Caco-2 (cell line): Measurements from ENCODE around the gene ETV6. TPM values are rescaled to one million over a fixed set of nuclear protein-coding genes. Genes with fewer than 3 reads are reported as not detected.
A peak's percentile ranks its signal among the peaks of the same experiment; 100 is the strongest.

Experiments
- BruUV-seq: library from RNA; stranded (reverse); fragments of 400-500 nt; replicated peaks from 2 replicates; lab custom pipeline; 2021; lab: Mats Ljungman, UMichigan
- CTCF ChIA-PET: fragments of 300-600 bp; sonication (Branson Sonifier 250); formaldehyde crosslinking; loops from one replicate; lab custom pipeline; 2022; ENCODE audit warnings: antibody characterized with exemption; lab: Charles Lee
- POLR2A ChIA-PET: fragments of 300-600 bp; sonication (Branson Sonifier 250); formaldehyde crosslinking; loops from one replicate; lab custom pipeline; 2022; ENCODE audit warnings: antibody characterized with exemption; lab: Charles Lee
- DNase-seq, 2 experiments: peaks; one replicate each; pipeline versions ENCODE4 v3.0.0 to v3.0.0-alpha.2; 2020 to 2022
- H3K27me3 ChIP-seq: replicated peaks from 2 replicates; pipeline ENCODE4 v1.6.0; 2011; ENCODE audit warnings: low read length; ENCODE audit not compliant: control insufficient read depth, insufficient read depth
- H3K36me3 ChIP-seq: 2 replicates; pipeline ENCODE4 v1.5.1; 2011; ENCODE audit warnings: low read length; ENCODE audit not compliant: control insufficient read depth, insufficient read depth
- H3K4me1 ChIP-seq: fragments of 250-450 bp; sonication (Bioruptor Pico); 2 replicates; pipeline ENCODE4 v1.5.1; 2020; ENCODE audit warnings: mild to moderate bottlenecking
- H3K4me3 ChIP-seq: 2 replicates; pipeline ENCODE4 v1.5.1; 2011; ENCODE audit warnings: low read depth, mild to moderate bottlenecking, control low read depth, low read length
- H3K9me3 ChIP-seq: fragments of 250-450 bp; sonication (Bioruptor Pico); 2 replicates; pipeline ENCODE4 v1.5.1; 2020; ENCODE audit warnings: mild to moderate bottlenecking, moderate library complexity
- H3K27ac Mint-ChIP-seq: one replicate; pipeline ENCODE4 v1.8.0; 2022; ENCODE audit warnings: mixed read lengths; ENCODE audit not compliant: unreplicated experiment
- H3K27me3 Mint-ChIP-seq: one replicate; pipeline ENCODE4 v1.8.0; 2022; ENCODE audit warnings: mixed read lengths; ENCODE audit not compliant: insufficient read depth, unreplicated experiment
- H3K36me3 Mint-ChIP-seq: one replicate; pipeline ENCODE4 v1.8.0; 2022; ENCODE audit warnings: mild to moderate bottlenecking, mixed read lengths; ENCODE audit not compliant: insufficient read depth, unreplicated experiment
- H3K4me1 Mint-ChIP-seq: one replicate; pipeline ENCODE4 v1.8.0; 2022; ENCODE audit warnings: low read depth, mixed read lengths; ENCODE audit not compliant: unreplicated experiment
- H3K4me3 Mint-ChIP-seq: one replicate; pipeline ENCODE4 v1.8.0; 2022; ENCODE audit warnings: mild to moderate bottlenecking, moderate library complexity, mixed read lengths; ENCODE audit not compliant: unreplicated experiment
- H3K9me3 Mint-ChIP-seq: one replicate; pipeline ENCODE4 v1.8.0; 2022; ENCODE audit warnings: mixed read lengths; ENCODE audit not compliant: unreplicated experiment
- CTCF ChIP-seq, 2 experiments: fragments of 200-600 bp in 1 of 2; IDR thresholded peaks; 1 replicate in 1 of 2; 2 replicates in 1 of 2; pipeline versions ENCODE4 v1.5.1 to v1.8.0; 2011 to 2022; ENCODE audit warnings: antibody characterized with exemption in 1 of 2, control low read depth in 1 of 2, inconsistent platforms in 1 of 2, low read depth in 1 of 2, low read length in 1 of 2, mild to moderate bottlenecking in 1 of 2, moderate library complexity in 1 of 2; ENCODE audit not compliant: insufficient read depth in 1 of 2, severe bottlenecking in 1 of 2, unreplicated experiment in 1 of 2
- intact Hi-C: fragments of 100-400 bp; cut with micrococcal nuclease; formaldehyde crosslinking; loops from one replicate; pipeline ENCODE4 v1.10.0; 2022; ENCODE audit not compliant: unreplicated experiment
- total RNA-seq: library from RNA; stranded (reverse); gene quantifications from 2 replicates; pipeline ENCODE4 v1.2.3, GENCODE V29; 2022

The ETV6 gene
- total RNA-seq, 1 experiment from 2014 or later, result 15.6 TPM

GRCh38 chr12:11650286-11651281, 1.1 kb downstream of the ETV6 start:
- CTCF ChIA-PET, result no interaction called here

GRCh38 chr12:11651381-11651780, 1.9 kb downstream of the ETV6 start:
- peak overlapping the region; percentile 84 for H3K4me3 Mint-ChIP-seq
- H3K4me1 ChIP-seq, result peaks cover 7% of the 10 kb centered on the region; the same call in 1 of the 2 replicates
- no TSS peak for BruUV-seq
- H3K27me3 Mint-ChIP-seq, result no peaks in the 10 kb centered on the region
- H3K27ac Mint-ChIP-seq, result peak overlapping the region; percentile 87
- no peak for TF ChIP-seq CTCF (IDR thresholded peaks at IDR 0.05; ENCODE audit: insufficient read depth in 1 of 2, low read depth in 1 of 2, low read length in 1 of 2, severe bottlenecking in 1 of 2, unreplicated experiment in 1 of 2)
- DNase-seq, result no peak
- POLR2A ChIA-PET, result no interaction called here
- H3K9me3 ChIP-seq, result no peaks in the 10 kb centered on the region
- H3K9me3 Mint-ChIP-seq, result no peaks in the 10 kb centered on the region
- no peaks in the 10 kb centered on the region for H3K36me3 ChIP-seq
- H3K4me1 Mint-ChIP-seq, result peaks cover 10% of the 10 kb centered on the region
- no peak overlapping the region for H3K4me3 ChIP-seq
- CTCF ChIA-PET, result no interaction called here
- intact Hi-C loops, result loop anchor here (5.0 kb wide), 1 partner anchor 241 kb away; no protein-coding TSS in a partner anchor
- no peaks in the 10 kb centered on the region for H3K27me3 ChIP-seq
- no peaks in the 10 kb centered on the region for H3K36me3 Mint-ChIP-seq

More at GRCh38 chr12:11650286-11651281, 1.1 kb downstream of the ETV6 start:
- H3K36me3 Mint-ChIP-seq, result no peaks in the 10 kb centered on the region
- intact Hi-C loops, result loop anchor here (5.0 kb wide), 1 partner anchor 242 kb away; no protein-coding TSS in a partner anchor
- POLR2A ChIA-PET, result no interaction called here
- no peak for TF ChIP-seq CTCF (IDR thresholded peaks at IDR 0.05; ENCODE audit: insufficient read depth in 1 of 2, low read depth in 1 of 2, low read length in 1 of 2, severe bottlenecking in 1 of 2, unreplicated experiment in 1 of 2)
- no peaks in the 10 kb centered on the region for H3K36me3 ChIP-seq
- H3K27me3 Mint-ChIP-seq, result no peaks in the 10 kb centered on the region
- peaks cover 10% of the 10 kb centered on the region for H3K4me1 Mint-ChIP-seq
- H3K27me3 ChIP-seq, result no peaks in the 10 kb centered on the region
- H3K4me1 ChIP-seq, result peaks cover 7% of the 10 kb centered on the region; the same call in 1 of the 2 replicates
- TSS peak; percentile 44 for BruUV-seq
- peak overlapping the region; percentile 79 for H3K4me3 ChIP-seq
- no peaks in the 10 kb centered on the region for H3K9me3 Mint-ChIP-seq
- 0 out of 2 replicates have a peak, but pooled peaks cover under 1% of the 10 kb centered on the region for H3K9me3 ChIP-seq
- H3K4me3 Mint-ChIP-seq, result peak overlapping the region; percentile 84
- H3K27ac Mint-ChIP-seq, result peak overlapping the region; percentile 87
- DNase-seq, result peak in 1 of 2 experiments; percentile 10

- no peaks in the 10 kb centered on the region for H3K9me3 Mint-ChIP-seq
- intact Hi-C loops, result loop anchor here (5.0 kb wide), 1 partner anchor 241 kb away; no protein-coding TSS in a partner anchor
- CTCF ChIA-PET, result no interaction called here
- Histone ChIP-seq H3K4me1 (peaks cover 7% of the 10 kb centered on the region; the same call in 1 of the 2 replicates), H3K36me3 (no peaks in the 10 kb centered on the region), H3K4me3 (no peak overlapping the region), H3K9me3 (no peaks in the 10 kb centered on the region), H3K27me3 (no peaks in the 10 kb centered on the region)
- H3K27ac Mint-ChIP-seq, result no peak overlapping the region
- no peaks in the 10 kb centered on the region for H3K36me3 Mint-ChIP-seq
- H3K4me1 Mint-ChIP-seq, result peaks cover 10% of the 10 kb centered on the region
- BruUV-seq, result no TSS peak
- POLR2A ChIA-PET, result no interaction called here
- no peaks in the 10 kb centered on the region for H3K27me3 Mint-ChIP-seq
- no peak for TF ChIP-seq CTCF (IDR thresholded peaks at IDR 0.05; ENCODE audit: insufficient read depth in 1 of 2, low read depth in 1 of 2, low read length in 1 of 2, severe bottlenecking in 1 of 2, unreplicated experiment in 1 of 2)
- no peak overlapping the region for H3K4me3 Mint-ChIP-seq
- DNase-seq, result no peak
These were observed 2.3 kb downstream of the ETV6 start for GRCh38 chr12:11651785-11652184.
